Choroid plexus epithelial cell (primary cell): ENCODE results near the gene EML6.

Experiments
- DNase-seq: peaks from one replicate; pipeline ENCODE4 v3.0.0-alpha.2; 2010; ENCODE audit warnings: low read depth
- H3K4me3 ChIP-seq: 2 replicates; pipeline ENCODE4 v1.5.1; 2011; ENCODE audit warnings: low read depth, mild to moderate bottlenecking, control low read depth, low read length, moderate library complexity
- TF ChIP-seq, protein P1 (sequence below): conservative IDR thresholded peaks from 2 replicates; pipeline ENCODE4 v1.5.1; 2011; ENCODE audit warnings: low read depth, mild to moderate bottlenecking, control low read depth, inconsistent platforms, low read length, moderate library complexity

Gene EML6

GRCh38 chr2:54954158-54954557, 230.7 kb downstream of the EML6 start:
- H3K4me3 ChIP-seq = no peak overlapping the region
- no peak for DNase-seq
- TF ChIP-seq, protein P1, sequence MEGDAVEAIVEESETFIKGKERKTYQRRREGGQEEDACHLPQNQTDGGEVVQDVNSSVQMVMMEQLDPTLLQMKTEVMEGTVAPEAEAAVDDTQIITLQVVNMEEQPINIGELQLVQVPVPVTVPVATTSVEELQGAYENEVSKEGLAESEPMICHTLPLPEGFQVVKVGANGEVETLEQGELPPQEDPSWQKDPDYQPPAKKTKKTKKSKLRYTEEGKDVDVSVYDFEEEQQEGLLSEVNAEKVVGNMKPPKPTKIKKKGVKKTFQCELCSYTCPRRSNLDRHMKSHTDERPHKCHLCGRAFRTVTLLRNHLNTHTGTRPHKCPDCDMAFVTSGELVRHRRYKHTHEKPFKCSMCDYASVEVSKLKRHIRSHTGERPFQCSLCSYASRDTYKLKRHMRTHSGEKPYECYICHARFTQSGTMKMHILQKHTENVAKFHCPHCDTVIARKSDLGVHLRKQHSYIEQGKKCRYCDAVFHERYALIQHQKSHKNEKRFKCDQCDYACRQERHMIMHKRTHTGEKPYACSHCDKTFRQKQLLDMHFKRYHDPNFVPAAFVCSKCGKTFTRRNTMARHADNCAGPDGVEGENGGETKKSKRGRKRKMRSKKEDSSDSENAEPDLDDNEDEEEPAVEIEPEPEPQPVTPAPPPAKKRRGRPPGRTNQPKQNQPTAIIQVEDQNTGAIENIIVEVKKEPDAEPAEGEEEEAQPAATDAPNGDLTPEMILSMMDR = no peak

DNA sequence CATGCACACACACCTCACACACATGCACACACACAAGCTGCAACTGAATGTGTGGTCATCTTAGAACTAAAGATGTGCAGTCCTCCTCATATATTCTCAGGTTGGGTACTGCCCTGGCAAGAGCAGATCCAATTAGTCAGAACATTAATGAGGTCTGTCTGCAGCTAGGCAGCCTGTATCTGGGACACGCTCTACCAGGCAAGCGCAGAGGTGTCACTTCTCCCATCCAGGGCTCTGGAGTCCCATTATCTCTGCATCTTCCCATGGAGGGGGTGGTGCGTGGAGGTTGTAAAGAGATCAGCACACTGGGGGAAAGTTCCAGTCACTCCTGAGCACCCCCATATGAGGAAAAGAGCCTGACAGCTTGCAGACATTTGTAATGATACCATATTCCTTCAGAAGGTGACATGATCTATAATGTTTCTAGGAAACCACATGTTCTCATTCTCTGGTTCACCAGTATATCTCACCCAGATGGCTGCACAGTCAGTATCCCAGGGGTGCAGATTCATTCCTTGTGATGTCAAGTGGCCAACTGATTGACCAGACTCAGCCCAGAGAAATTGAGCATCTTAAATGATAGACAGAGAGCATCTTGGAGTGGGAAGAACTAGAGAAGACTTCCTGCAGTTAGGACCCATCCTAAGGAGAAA, 231.4 kb downstream of the EML6 start:
- TF ChIP-seq, protein P1 = no peak
- H3K4me3 ChIP-seq = no peak overlapping the region
- DNase-seq = no peak

DNA sequence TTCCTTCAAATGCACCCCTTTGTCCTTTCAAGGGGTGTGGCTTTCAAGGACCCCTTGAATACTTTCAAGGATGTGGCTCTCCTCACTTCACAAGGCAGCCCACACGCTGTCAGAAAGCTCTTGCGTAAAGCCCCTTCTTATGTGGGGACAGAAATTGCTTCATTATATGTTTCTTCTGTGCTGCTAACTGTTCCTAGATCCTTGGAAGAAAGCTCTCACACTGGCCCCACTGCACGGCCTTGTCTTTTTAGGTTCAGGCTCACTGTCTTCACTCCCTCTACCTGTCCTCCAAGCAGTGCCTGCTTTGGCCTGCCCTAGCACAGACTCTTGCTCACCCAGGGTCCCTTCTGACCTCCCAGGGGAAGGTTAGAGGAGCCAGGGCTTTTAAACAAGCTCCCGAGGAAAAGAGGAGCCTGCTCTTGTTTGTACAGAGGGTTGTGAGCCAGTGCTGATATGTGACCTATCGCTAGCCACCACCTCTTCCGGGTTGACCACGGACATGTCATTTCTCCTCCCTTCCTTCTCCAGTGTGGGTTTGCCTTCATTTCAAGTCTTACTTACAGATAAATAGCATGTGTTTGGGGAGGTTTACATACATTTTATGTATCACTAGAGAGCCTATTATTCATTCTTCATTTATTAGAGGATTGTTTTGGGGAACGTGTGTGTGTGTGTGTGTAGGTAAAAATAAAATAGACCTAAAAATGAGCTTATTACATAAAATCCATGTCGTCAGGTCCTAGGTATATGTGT, 232.1 kb downstream of the EML6 start:
- H3K4me3 ChIP-seq = no peak overlapping the region
- TF ChIP-seq, protein P1 = no peak
- peak; percentile 21 for DNase-seq

DNA sequence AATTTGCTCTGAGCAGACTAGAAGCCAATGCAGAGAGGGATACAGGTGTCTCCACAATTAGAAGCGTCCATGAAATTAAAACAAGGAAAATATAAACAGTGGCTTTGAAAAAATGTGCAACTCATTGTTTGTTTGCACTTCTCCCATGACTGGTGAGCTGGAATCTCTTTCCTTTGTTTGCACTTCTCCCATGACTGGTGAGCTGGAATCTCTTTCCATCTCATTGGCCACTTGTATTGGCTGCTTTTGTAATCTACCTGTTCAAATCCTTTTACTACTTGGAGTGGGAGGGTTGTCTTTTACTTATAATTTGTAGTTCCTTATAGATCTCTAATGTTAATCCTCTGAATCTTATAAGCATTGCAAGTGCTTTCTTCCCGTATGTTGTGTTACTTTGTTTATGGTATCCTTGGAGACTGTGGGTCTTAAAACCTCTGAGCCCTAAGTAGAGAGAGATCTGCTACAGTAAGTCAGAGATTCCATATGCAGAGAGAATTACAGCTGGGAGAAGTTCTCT, 232.7 kb downstream of the EML6 start:
- DNase-seq = peak; percentile 30
- TF ChIP-seq, protein P1 = no peak
- no peak overlapping the region for H3K4me3 ChIP-seq

DNA sequence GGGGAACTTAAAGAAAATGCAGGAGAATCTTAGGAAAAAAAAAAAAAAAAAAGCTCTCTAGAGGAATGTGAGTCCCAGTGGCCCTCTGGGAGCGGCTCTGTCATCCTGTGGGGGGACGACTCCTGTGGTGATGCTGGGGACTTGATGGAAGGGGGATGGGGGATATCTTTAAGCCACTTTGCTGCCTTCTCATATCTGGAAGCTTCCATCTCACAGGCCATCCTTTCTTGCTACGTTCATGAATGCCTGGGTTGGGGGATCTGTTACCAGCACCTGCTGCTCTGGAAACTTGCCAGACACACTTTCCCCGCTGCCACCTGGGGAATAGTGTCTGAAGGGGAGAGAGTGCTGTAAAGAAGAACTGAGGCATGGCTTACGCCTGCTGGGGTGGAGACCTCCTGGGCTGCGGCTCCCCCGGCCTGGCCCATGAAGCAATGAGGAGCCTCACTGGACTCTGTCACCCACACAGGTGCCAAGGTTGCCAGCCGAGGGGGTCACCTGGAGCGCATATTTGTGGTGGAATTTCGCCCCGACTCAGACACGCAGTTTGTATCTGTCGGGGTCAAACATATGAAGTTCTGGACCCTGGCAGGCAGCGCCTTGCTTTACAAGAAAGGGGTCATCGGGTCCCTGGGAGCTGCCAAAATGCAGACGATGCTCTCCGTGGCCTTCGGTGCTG, 234.0 kb downstream of the EML6 start:
- no peak for DNase-seq
- no peak overlapping the region for H3K4me3 ChIP-seq
- TF ChIP-seq, protein P1 = no peak

DNA sequence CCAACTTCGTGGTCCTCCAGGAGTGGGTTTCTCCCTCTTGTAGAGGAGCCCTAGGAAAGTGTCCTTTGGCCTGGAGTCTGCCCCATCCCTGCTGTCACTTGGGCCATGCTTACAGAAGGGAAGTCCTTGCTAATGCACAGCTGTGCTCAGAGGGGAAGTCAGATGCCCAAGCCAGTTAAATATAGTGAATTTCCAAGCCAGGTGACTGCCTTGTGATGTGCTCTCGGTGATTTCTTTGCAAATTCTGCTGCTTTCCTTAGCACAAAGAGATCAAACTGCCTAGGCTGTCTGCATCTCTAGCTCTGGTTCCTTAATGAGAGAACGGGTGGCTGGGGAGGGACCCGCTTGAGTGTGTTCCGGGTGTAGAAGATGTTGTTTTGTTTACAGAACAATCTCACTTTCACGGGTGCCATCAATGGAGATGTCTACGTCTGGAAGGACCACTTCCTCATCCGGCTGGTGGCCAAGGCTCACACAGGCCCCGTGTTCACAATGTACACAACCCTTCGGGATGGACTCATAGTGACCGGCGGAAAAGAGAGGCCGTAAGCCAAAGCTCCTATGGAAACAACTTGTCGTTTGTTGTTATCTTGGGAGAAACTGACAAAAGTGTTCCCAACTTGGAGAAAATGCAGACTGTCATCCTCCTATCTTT, 235.4 kb downstream of the EML6 start:
- no peak for DNase-seq
- TF ChIP-seq, protein P1 = no peak
- no peak overlapping the region for H3K4me3 ChIP-seq
